ENCODE data around the gene GLG1.
A peak's percentile ranks its signal among the peaks of the same experiment; 100 is the strongest.
"Not testable (repeated sequence)": the region's sequence is repeated elsewhere in the genome, so short reads cannot be mapped to it uniquely, and the experiment has no call there.

GLG1 gene

DNA sequence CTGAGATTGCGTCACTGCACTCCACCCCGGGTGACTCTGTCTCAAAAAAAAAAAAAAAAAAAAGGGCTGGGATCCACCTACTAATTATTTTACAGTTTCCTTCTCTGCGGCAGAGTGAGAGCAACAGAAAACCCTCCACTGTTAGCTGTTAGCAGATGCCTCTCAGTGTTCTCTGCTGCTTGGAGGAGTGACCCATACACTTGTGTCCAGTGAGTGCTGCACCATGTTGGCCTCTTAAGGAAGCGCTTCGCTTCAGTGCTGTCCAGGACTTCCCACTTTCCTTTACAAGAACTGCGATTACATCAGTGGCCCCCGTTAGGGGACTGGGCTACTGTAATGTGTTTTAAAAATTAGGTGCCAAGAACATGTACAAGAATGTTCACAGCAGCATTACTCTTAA, 167.2 kb downstream of the GLG1 start:
- no peak overlapping the region for H3K4me2 ChIP-seq
- TF ChIP-seq, protein P1, sequence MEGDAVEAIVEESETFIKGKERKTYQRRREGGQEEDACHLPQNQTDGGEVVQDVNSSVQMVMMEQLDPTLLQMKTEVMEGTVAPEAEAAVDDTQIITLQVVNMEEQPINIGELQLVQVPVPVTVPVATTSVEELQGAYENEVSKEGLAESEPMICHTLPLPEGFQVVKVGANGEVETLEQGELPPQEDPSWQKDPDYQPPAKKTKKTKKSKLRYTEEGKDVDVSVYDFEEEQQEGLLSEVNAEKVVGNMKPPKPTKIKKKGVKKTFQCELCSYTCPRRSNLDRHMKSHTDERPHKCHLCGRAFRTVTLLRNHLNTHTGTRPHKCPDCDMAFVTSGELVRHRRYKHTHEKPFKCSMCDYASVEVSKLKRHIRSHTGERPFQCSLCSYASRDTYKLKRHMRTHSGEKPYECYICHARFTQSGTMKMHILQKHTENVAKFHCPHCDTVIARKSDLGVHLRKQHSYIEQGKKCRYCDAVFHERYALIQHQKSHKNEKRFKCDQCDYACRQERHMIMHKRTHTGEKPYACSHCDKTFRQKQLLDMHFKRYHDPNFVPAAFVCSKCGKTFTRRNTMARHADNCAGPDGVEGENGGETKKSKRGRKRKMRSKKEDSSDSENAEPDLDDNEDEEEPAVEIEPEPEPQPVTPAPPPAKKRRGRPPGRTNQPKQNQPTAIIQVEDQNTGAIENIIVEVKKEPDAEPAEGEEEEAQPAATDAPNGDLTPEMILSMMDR (conservative IDR thresholded peaks at IDR 0.05; ENCODE audit: low read depth, low read length), result no peak

DNA sequence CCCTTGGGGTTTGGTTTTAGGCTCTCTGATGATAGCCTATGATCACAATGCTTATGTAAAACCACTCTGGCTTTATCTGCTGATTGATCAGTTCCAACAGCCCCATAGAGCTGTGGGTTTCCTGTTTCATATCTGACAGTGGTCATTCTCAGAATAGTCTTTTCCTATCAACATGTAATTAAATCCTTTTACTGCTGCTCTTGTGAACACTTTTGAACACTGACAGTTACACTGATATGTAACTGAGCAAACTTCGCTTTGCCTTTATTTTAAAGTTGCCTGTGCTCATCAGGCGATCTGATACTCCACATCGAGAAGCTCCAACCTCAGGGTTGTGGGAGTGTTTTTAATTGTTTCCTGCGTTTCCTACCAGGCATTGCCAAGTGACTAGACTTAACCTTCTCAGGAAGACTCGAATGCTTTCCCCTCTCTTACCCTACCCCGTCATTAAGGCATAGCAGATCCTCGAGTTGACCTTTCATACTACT, 168.4 kb downstream of the GLG1 start:
- Histone ChIP-seq H3K27me3 (ENCODE audit: insufficient read depth, low read depth) (no peaks in the 10 kb centered on the region), H3K4me3 (IDR thresholded peaks at IDR 0.05; ENCODE audit: insufficient read depth, low read depth, low read length) (no peak overlapping the region), H3K4me2 (no peak overlapping the region), H3K27ac (no peak overlapping the region), H3K79me2 (ENCODE audit: insufficient read depth, low read depth) (no peaks in the 10 kb centered on the region), H3K9ac (no peak overlapping the region), H3K4me1 (ENCODE audit: low read depth, poor library complexity, severe bottlenecking) (peaks cover 6% of the 10 kb centered on the region), H2AFZ (ENCODE audit: low read depth) (no peak overlapping the region), H3K36me3 (ENCODE audit: insufficient read depth) (no peaks in the 10 kb centered on the region), H4K20me1 (ENCODE audit: insufficient read depth) (no peaks in the 10 kb centered on the region)
- TF ChIP-seq, protein P1 (conservative IDR thresholded peaks at IDR 0.05; ENCODE audit: low read depth, low read length), result no peak

More for the DNA sequence above, 167.2 kb downstream of the GLG1 start:
- peaks cover 6% of the 10 kb centered on the region for H3K4me1 ChIP-seq (ENCODE audit: low read depth, poor library complexity, severe bottlenecking)
- H3K27me3 ChIP-seq (ENCODE audit: insufficient read depth, low read depth), result no peaks in the 10 kb centered on the region
- H4K20me1 ChIP-seq (ENCODE audit: insufficient read depth), result no peaks in the 10 kb centered on the region
- H3K4me3 ChIP-seq (IDR thresholded peaks at IDR 0.05; ENCODE audit: insufficient read depth, low read depth, low read length), result no peak overlapping the region
- no peak overlapping the region for H3K27ac ChIP-seq
- H3K79me2 ChIP-seq (ENCODE audit: insufficient read depth, low read depth), result no peaks in the 10 kb centered on the region
- H3K36me3 ChIP-seq (ENCODE audit: insufficient read depth), result no peaks in the 10 kb centered on the region
- no peak overlapping the region for H2AFZ ChIP-seq (ENCODE audit: low read depth)
- H3K9ac ChIP-seq, result no peak overlapping the region

DNA sequence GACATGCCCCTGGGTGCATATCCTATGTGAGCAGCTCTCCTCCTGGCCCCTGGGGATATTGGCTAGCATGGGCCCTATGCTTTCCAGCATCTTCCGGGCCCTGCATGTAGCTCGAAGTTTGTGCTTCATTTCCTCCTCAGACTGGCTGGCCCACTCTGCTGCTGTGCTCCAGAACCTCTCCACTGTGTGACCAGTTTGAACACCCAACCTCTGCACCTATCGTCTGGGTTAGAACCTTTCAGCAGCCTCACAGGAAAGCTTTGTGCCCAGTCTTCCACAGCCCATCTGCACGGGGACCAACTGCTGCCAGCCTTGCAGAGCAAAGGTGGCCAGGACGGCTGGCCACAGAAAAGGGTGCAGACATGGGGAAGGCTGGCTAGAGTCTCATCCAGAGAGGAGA, 175.4 kb downstream of the GLG1 start:
- Histone ChIP-seq H3K4me3 (IDR thresholded peaks at IDR 0.05; ENCODE audit: insufficient read depth, low read depth, low read length) (no peak overlapping the region), H3K27ac (no peak overlapping the region), H4K20me1 (ENCODE audit: insufficient read depth) (no peaks in the 10 kb centered on the region), H3K79me2 (ENCODE audit: insufficient read depth, low read depth) (no peaks in the 10 kb centered on the region), H2AFZ (ENCODE audit: low read depth) (no peak overlapping the region), H3K36me3 (ENCODE audit: insufficient read depth) (no peaks in the 10 kb centered on the region), H3K9ac (no peak overlapping the region), H3K4me2 (no peak overlapping the region), H3K27me3 (ENCODE audit: insufficient read depth, low read depth) (no peaks in the 10 kb centered on the region), H3K4me1 (ENCODE audit: low read depth, poor library complexity, severe bottlenecking) (peaks cover 3% of the 10 kb centered on the region)
- TF ChIP-seq, protein P1 (conservative IDR thresholded peaks at IDR 0.05; ENCODE audit: low read depth, low read length), result no peak

DNA sequence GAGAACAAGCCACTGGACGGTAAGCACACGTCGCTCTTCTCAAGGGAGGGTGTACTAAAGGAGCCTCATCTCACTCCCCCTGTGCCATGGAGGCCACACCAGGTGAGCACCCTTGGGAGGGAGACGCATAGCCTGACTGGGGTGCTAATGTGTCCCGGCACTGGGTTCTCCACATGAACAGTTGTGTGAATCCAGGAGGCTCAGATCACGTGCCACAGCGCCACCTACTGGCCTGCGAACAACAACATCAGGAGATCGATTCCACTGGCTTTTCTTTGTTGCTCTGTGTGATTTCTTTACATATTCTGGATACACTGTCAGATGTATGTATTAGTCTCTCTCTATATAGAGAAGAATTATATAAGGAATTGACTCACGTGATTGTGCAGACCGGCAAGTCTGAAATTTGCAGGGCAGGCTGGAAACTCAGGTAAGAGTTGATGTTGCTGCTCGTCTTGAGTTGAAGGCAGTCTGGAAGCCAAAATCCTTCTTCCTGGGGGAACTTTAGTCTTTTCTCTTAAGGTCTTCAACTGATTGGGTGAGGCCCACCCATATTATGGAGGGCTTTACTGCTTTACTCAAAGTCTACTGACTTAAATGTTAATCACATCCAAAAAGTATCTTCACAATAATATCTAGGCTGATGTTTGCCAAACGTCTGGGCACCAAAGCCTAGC, 176.7 kb downstream of the GLG1 start:
- H3K4me3 ChIP-seq (IDR thresholded peaks at IDR 0.05; ENCODE audit: insufficient read depth, low read depth, low read length); H3K36me3 ChIP-seq (ENCODE audit: insufficient read depth); H3K27me3 ChIP-seq (ENCODE audit: insufficient read depth, low read depth); H3K27ac ChIP-seq; H3K9ac ChIP-seq; H4K20me1 ChIP-seq (ENCODE audit: insufficient read depth); H3K4me1 ChIP-seq (ENCODE audit: low read depth, poor library complexity, severe bottlenecking); H3K4me2 ChIP-seq; H3K79me2 ChIP-seq (ENCODE audit: insufficient read depth, low read depth); H2AFZ ChIP-seq (ENCODE audit: low read depth): not testable (repeated sequence)
- TF ChIP-seq, protein P1 (conservative IDR thresholded peaks at IDR 0.05; ENCODE audit: low read depth, low read length), result peak; percentile 82

DNA sequence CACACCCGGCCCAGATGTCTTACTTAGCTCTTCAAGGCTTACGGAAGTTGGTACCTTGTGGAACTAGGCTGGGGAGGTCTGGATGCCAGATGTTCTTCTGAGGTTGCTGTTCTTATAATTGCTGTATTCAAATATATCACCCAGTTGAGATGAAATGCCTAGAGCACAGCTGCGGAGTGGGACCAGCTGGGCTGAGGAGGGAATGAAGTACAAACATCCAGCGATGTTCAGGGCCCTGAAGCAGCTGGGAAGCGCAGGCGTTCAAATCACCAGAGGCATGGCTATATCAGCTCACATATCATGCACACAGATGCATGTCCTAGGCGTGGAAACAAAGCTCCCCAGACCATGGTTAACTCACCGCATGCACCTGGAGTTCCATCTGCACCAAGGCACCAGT, 178.4 kb downstream of the GLG1 start:
- not testable (repeated sequence) for H3K27ac ChIP-seq; H3K36me3 ChIP-seq (ENCODE audit: insufficient read depth); H3K4me3 ChIP-seq (IDR thresholded peaks at IDR 0.05; ENCODE audit: insufficient read depth, low read depth, low read length); H3K79me2 ChIP-seq (ENCODE audit: insufficient read depth, low read depth); H3K9ac ChIP-seq; H3K27me3 ChIP-seq (ENCODE audit: insufficient read depth, low read depth); H3K4me1 ChIP-seq (ENCODE audit: low read depth, poor library complexity, severe bottlenecking); H2AFZ ChIP-seq (ENCODE audit: low read depth); H4K20me1 ChIP-seq (ENCODE audit: insufficient read depth); H3K4me2 ChIP-seq

DNA sequence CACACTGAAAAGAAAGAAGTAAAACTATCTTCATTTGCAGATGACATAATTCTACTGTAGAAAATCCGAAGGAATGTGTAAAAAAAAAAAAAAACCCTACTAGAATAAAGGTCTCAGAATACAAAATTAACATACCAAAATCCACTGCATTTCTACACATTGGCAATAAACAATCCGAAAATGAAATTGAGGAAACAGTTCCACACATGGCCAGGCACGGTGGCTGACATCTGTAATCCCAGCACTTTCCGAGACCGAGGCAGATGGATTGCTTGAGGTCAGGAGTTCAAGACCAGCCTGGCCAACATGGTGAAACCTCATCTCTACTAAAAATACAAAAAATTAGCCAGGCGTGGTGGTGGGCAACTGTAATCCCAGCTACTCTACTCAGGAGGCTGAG, 181.2 kb downstream of the GLG1 start:
- H4K20me1 ChIP-seq (ENCODE audit: insufficient read depth); H3K27me3 ChIP-seq (ENCODE audit: insufficient read depth, low read depth); H3K4me2 ChIP-seq; H3K79me2 ChIP-seq (ENCODE audit: insufficient read depth, low read depth); H3K9ac ChIP-seq; H2AFZ ChIP-seq (ENCODE audit: low read depth); H3K27ac ChIP-seq; H3K4me1 ChIP-seq (ENCODE audit: low read depth, poor library complexity, severe bottlenecking); H3K4me3 ChIP-seq (IDR thresholded peaks at IDR 0.05; ENCODE audit: insufficient read depth, low read depth, low read length); H3K36me3 ChIP-seq (ENCODE audit: insufficient read depth): not testable (repeated sequence)

DNA sequence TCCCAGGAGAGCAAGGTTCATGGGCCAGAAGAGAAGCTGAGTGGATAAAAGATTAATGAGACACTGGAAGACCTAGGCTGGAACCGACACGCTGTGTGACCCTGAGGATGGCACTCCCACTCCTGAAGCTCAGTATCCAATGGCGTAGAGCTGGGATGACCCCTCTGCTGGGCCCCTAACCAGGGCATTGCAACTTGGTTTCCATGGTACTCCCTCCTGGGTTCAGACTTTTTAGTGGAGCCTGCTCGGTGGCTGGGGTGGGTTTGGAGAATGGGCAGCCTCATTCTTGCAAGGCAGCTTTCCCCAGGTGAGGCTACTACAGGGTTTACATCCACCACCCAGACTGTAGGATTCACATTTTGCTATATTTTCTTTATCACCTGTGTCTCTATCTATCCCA, 183.2 kb downstream of the GLG1 start:
- not testable (repeated sequence) for H3K4me1 ChIP-seq (ENCODE audit: low read depth, poor library complexity, severe bottlenecking); H3K36me3 ChIP-seq (ENCODE audit: insufficient read depth); H3K4me3 ChIP-seq (IDR thresholded peaks at IDR 0.05; ENCODE audit: insufficient read depth, low read depth, low read length); H3K27me3 ChIP-seq (ENCODE audit: insufficient read depth, low read depth); H3K79me2 ChIP-seq (ENCODE audit: insufficient read depth, low read depth); H3K9ac ChIP-seq; H3K27ac ChIP-seq; H4K20me1 ChIP-seq (ENCODE audit: insufficient read depth); H2AFZ ChIP-seq (ENCODE audit: low read depth); H3K4me2 ChIP-seq
